ENCODE data around the gene CFAP299. TPM values are rescaled to one million over a fixed set of nuclear protein-coding genes. Genes with fewer than 3 reads are reported as not detected.

The CFAP299 gene
- total and polyA plus RNA-seq, 2 of the 8 experiments (the other 6 are each of a cell fraction or from before 2014, with no cell fraction given) = not detected

DNA sequence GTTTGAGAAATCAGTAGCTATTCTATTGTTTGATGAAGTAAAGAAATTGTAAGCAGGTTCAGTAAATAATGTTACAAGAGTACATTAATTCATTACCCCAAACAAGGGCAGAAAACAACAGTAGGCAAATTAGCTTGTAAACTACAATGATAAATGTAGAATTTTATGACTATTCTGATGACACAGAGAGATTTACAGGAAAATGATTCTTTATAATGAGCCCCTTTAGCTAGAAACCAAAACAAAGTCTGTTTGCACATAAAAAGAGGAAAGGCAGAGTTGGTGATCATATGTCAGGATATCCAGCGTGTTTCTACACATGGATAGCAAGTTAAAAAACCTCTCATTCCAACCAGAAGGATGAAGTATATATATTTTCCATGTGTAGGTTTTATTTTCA lies 204.8 kb downstream of the CFAP299 start (continued):
- TF ChIP-seq, protein P1, sequence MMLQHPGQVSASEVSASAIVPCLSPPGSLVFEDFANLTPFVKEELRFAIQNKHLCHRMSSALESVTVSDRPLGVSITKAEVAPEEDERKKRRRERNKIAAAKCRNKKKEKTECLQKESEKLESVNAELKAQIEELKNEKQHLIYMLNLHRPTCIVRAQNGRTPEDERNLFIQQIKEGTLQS (IDR thresholded peaks at IDR 0.05; ENCODE audit: insufficient read depth, low read depth, low read length) = no peak
- TF ChIP-seq BRCA1 (IDR thresholded peaks at IDR 0.05; ENCODE audit: low read depth, low read length) (no peak), SP1 (IDR thresholded peaks at IDR 0.05; ENCODE audit: low read depth, low read length) (no peak), BCL11A (IDR thresholded peaks at IDR 0.05; ENCODE audit: low read depth in 2 of 2, low read length in 2 of 2) (no peak), RFX5 (IDR thresholded peaks at IDR 0.05; ENCODE audit: borderline replicate concordance, low read depth, low read length) (no peak), FOSL1 (IDR thresholded peaks at IDR 0.05; ENCODE audit: insufficient read depth, low read depth, low read length) (no peak)
- TF ChIP-seq, protein P2, sequence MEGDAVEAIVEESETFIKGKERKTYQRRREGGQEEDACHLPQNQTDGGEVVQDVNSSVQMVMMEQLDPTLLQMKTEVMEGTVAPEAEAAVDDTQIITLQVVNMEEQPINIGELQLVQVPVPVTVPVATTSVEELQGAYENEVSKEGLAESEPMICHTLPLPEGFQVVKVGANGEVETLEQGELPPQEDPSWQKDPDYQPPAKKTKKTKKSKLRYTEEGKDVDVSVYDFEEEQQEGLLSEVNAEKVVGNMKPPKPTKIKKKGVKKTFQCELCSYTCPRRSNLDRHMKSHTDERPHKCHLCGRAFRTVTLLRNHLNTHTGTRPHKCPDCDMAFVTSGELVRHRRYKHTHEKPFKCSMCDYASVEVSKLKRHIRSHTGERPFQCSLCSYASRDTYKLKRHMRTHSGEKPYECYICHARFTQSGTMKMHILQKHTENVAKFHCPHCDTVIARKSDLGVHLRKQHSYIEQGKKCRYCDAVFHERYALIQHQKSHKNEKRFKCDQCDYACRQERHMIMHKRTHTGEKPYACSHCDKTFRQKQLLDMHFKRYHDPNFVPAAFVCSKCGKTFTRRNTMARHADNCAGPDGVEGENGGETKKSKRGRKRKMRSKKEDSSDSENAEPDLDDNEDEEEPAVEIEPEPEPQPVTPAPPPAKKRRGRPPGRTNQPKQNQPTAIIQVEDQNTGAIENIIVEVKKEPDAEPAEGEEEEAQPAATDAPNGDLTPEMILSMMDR (IDR thresholded peaks at IDR 0.05; ENCODE audit: control extremely low read depth in 1 of 3, insufficient read depth in 1 of 3, low read depth in 1 of 3, low read length in 3 of 3) = no peak
